Ishikawa (cell line): ENCODE measurements around the gene EGFL7.

Source experiments
- CEBPB ChIP-seq: IDR thresholded peaks from 2 replicates; pipeline ENCODE4 v1.6.1; 2012
- CREB1 ChIP-seq: IDR thresholded peaks from 2 replicates; pipeline ENCODE4 v1.6.1; 2012; ENCODE audit warnings: low read depth
- EGR1 ChIP-seq: IDR thresholded peaks from 2 replicates; pipeline ENCODE4 v1.6.1; 2012
- EP300 ChIP-seq: IDR thresholded peaks from 2 replicates; pipeline ENCODE4 v1.6.1; 2012; ENCODE audit warnings: borderline replicate concordance
- FOXM1 ChIP-seq: IDR thresholded peaks from 2 replicates; pipeline ENCODE4 v1.6.1; 2012; ENCODE audit warnings: low read depth, borderline replicate concordance
- NFIC ChIP-seq: IDR thresholded peaks from 2 replicates; pipeline ENCODE4 v1.6.1; 2012
- RAD21 ChIP-seq: IDR thresholded peaks from 2 replicates; pipeline ENCODE4 v1.6.1; 2012; ENCODE audit warnings: low read depth
- TAF1 ChIP-seq: IDR thresholded peaks from 2 replicates; pipeline ENCODE4 v1.6.1; 2012; ENCODE audit warnings: low read depth, mild to moderate bottlenecking
- TCF12 ChIP-seq: IDR thresholded peaks from 2 replicates; pipeline ENCODE4 v1.6.1; 2012; ENCODE audit warnings: low read depth
- TEAD4 ChIP-seq: IDR thresholded peaks from 2 replicates; pipeline ENCODE4 v1.6.1; 2012
- YY1 ChIP-seq: IDR thresholded peaks from 2 replicates; pipeline ENCODE4 v1.6.1; 2012; ENCODE audit warnings: low read depth
- ZBTB7A ChIP-seq: IDR thresholded peaks from 2 replicates; pipeline ENCODE4 v1.6.1; 2012; ENCODE audit warnings: low read depth
- TF ChIP-seq, protein P1 (sequence below): IDR thresholded peaks from 2 replicates; pipeline ENCODE4 v1.6.1; 2012
- TF ChIP-seq, protein P2 (sequence below): IDR thresholded peaks from 2 replicates; pipeline ENCODE4 v1.6.1; 2012; ENCODE audit warnings: low read depth, mild to moderate bottlenecking
- TF ChIP-seq, protein P3 (sequence below): IDR thresholded peaks from 2 replicates; pipeline ENCODE4 v1.6.1; 2012

EGFL7 gene

DNA sequence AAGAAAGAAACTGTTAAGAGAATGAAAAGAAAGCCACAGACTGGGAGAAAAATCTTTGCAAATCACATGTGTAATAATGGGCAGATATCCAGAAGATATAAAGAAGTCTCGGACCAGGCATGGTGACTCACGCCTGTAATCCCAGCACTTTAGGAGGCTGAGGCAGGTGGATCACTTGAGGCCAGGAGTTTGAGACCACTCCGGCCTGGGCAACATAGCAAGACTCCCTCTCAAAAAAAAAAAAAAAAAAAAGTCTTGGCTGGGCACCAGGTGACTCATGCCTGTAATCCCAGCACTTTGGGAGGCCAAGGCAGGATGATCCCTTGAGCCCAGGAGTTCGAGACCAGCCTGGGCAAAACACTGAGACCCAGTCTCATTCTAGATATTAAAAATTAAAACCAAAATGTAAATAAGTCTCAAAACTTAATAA, 48.5 kb downstream of the EGFL7 start:
- TF ChIP-seq NFIC (peak; percentile 72), TCF12 (0 out of 2 replicates have a peak, but pooled peaks have one; percentile 20)

DNA sequence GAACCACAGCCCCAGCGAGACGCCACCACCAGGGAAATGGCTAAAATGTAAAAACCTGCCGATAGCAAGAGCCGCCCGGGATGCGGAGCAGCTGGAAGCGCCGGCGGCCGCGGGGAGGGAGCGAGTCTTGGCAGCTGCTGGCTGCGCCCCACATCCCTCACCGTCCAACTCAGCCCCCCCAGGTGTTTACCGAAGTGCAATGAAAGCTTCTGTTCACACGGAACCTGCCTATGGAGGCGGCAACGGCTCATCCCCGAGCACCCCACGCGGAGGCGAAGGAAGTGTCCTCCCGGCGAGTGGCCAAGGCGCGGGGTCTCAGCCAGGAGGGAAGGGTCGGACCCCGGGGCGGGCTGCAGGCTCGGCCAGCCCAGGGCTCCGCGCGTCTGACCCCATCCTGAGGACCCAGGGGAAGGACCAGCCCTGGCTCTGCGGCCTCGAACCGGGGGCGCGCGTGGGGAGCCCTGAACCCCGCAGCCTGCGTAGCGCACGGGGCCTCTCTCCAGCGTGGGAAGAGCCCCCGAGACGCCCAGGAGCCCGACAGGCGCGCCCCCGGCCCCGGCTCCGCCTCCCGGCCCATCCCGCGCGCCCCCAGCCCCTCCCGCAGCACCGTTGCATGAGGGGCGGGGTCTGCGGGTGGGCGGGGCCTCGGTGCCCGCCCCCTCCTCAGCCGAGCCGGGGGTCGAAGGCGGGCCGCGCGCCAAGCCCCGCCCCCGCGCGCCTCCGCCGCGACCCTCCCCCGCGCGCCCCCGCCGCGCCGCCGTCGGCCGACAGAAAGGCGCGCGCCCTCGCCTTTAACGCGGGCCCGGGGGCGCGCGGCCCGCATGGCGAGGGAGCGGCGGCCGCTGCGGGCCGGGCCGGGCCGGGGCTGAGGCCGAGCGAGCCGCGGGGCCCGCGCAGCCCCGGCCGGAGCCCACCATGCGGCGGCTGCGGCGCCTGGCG, 49.3 kb downstream of the EGFL7 start, which contains the start of gene DIPK1B:
DIPK1B (plus strand) TSS at position 822 of the 939 bp plus-strand sequence; CDS start at position 916, 94 bp downstream.
- TF ChIP-seq EGR1 (0 out of 2 replicates have a peak, but pooled peaks have one; percentile 12), NFIC (no peak)

DNA sequence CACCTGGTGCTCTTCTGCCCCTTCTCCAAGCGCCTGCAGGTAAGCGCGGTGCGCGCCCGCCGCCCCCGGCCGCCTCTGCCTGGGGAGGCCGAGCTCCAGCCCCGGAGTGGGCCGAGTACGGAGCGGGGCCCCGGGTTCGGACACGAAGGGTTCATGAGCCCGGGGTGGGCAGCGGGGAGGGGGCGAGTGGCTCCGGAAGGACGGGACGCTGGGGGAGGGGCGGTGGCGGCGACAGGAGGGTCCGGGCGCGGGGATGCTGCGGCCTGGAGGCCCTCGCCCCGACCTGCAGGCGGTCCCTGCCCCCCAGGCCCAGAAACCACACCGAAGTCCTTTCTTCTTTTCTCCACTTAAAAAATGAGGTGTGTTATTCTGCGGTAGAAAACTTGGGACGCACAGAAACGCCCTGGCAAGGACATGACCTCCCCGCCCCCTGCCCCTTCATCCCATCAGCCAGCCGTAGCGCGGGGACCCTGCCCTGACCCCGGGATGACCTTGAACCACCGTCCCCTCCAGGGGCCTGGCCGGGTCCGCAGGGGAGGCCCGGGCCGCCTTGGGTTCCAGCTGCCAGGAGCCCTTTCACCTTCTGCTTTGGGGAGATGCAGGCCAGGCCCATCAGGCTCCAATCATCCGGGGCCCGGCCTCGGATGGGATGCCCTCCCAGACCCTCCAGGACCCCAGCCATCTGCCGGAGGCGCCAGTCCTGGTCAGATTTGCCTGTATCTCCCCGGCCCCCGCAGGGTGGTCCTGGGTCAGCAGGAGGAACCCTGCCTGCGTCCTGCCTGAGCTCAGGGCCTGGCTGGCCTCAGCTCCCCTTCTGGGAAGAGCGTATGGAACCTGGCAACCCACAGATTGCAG, 50.2 kb downstream of the EGFL7 start:
- no peak for TF ChIP-seq TEAD4
- TF ChIP-seq, protein P1, sequence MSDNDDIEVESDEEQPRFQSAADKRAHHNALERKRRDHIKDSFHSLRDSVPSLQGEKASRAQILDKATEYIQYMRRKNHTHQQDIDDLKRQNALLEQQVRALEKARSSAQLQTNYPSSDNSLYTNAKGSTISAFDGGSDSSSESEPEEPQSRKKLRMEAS = no peak
- TF ChIP-seq, protein P2, sequence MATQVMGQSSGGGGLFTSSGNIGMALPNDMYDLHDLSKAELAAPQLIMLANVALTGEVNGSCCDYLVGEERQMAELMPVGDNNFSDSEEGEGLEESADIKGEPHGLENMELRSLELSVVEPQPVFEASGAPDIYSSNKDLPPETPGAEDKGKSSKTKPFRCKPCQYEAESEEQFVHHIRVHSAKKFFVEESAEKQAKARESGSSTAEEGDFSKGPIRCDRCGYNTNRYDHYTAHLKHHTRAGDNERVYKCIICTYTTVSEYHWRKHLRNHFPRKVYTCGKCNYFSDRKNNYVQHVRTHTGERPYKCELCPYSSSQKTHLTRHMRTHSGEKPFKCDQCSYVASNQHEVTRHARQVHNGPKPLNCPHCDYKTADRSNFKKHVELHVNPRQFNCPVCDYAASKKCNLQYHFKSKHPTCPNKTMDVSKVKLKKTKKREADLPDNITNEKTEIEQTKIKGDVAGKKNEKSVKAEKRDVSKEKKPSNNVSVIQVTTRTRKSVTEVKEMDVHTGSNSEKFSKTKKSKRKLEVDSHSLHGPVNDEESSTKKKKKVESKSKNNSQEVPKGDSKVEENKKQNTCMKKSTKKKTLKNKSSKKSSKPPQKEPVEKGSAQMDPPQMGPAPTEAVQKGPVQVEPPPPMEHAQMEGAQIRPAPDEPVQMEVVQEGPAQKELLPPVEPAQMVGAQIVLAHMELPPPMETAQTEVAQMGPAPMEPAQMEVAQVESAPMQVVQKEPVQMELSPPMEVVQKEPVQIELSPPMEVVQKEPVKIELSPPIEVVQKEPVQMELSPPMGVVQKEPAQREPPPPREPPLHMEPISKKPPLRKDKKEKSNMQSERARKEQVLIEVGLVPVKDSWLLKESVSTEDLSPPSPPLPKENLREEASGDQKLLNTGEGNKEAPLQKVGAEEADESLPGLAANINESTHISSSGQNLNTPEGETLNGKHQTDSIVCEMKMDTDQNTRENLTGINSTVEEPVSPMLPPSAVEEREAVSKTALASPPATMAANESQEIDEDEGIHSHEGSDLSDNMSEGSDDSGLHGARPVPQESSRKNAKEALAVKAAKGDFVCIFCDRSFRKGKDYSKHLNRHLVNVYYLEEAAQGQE = no peak
- no peak for TF ChIP-seq EP300
- TF ChIP-seq RAD21 = no peak
- TF ChIP-seq NFIC = no peak
- no peak for TF ChIP-seq EGR1
- TF ChIP-seq, protein P3, sequence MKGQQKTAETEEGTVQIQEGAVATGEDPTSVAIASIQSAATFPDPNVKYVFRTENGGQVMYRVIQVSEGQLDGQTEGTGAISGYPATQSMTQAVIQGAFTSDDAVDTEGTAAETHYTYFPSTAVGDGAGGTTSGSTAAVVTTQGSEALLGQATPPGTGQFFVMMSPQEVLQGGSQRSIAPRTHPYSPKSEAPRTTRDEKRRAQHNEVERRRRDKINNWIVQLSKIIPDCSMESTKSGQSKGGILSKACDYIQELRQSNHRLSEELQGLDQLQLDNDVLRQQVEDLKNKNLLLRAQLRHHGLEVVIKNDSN = no peak
- no peak for TF ChIP-seq CREB1
- TF ChIP-seq TAF1 = no peak

DNA sequence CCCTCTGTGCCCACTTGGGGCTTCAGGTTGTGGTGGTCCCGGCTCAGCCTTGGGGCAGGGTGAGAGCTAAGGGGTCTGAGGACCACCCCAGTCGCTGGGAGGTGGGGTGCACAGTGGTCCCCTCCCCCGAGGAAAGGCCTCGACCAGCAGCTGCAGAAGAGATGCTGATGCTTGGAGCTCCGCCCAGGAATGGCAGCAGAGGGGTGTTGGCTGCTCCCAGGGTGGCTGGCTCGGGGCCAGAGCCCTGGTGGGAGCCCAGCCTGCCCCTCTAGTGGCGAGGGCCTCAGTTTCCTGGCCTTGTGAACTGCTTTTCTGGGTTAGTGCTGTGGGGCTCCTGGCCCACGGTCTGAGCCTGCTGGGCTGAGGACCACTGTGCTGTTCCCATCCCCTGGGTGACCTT, 50.8 kb downstream of the EGFL7 start:
- TF ChIP-seq NFIC (peak; percentile 87), TAF1 (no peak)

DNA sequence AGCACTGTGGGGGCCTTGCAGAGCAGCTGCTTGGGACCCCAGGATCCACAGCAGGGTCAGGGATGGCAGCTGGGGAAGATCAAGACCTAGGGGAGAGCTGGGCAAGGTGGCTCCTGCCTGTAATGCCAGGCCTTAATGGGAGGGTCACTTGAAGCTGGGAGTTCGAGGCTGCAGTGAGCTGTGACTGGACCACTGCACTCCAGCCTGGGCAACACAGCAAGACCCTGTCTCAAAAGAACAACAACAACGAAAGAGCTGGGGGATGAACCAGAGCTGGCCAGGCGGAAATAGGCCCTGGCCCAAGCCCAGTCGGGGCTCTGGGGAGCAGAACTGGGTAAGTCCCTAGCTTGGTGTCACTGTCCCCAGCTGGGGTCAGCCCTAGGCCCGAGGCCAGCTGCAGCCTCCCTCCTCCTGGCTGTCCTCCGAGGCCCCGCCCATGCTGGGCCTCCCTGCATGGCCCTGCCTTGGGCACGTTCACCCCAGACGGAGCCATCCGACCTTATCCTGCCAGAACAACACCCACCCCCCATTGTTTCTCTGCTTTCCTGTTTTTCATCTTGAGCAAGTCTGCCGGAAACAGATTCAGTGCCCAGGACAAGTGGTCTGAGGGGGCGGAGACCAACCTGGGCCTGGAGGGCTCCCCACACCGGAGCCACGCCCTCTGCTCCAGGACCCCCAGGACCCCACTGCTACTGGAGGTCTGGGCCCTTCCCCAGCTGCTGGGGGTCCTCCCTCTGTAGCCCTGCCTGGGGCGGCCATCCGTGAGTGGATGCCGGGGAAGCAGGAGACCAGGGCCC, 51.6 kb downstream of the EGFL7 start:
- TF ChIP-seq CEBPB (0 out of 2 replicates have a peak, but pooled peaks have one; percentile 28), EP300 (peak; percentile 61; the same call in 1 of the 2 replicates), TCF12 (peak; percentile 80), CREB1 (no peak), ZBTB7A (peak; percentile 88), YY1 (no peak), EGR1 (peak; percentile 47; the same call in 1 of the 2 replicates), NFIC (peak; percentile 57)

DNA sequence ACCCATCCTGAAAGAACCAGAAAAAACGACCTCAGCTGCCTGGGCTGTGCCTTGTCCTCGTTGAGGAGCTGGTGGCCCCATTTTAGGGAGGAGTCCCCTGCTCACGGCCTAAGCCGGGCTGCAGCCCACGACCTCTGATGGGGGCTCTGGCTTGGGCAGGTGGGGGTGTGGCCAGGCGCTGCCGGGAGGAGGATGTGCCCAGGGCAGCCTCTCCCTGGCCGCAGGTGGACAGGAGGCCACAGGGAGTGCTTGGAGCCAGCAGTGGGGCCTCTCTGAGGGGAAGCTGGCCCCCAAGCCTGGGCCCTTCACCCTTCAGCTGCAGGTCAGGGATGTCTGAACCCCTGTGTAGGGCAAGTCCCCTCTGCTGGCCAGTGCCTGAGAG, 52.2 kb downstream of the EGFL7 start:
- no peak for TF ChIP-seq FOXM1
- TF ChIP-seq, protein P2 = no peak
- TF ChIP-seq NFIC = no peak
- TF ChIP-seq ZBTB7A = no peak
- TF ChIP-seq EP300 = no peak
- no peak for TF ChIP-seq TCF12
- TF ChIP-seq RAD21 = no peak
- TF ChIP-seq, protein P3 = no peak
- TF ChIP-seq, protein P1 = no peak
- TF ChIP-seq EGR1 = no peak
- no peak for TF ChIP-seq TEAD4
- no peak for TF ChIP-seq CEBPB
- TF ChIP-seq TAF1 = no peak
- no peak for TF ChIP-seq CREB1
- TF ChIP-seq YY1 = no peak
